Prostate gland (tissue), 2 donors: ENCODE data around the gene GPR137.

Source experiments
- POLR2A ChIP-seq: fragments of 450-650 bp; IDR thresholded peaks from one replicate; pipeline ENCODE4 v1.6.1; 2016; ENCODE audit warnings: antibody characterized with exemption, mild to moderate bottlenecking
- POLR2AphosphoS5 ChIP-seq: sonication (generic); formaldehyde crosslinking; IDR thresholded peaks from one replicate; pipeline ENCODE4 v1.6.1; 2017; ENCODE audit warnings: antibody characterized with exemption
- TF ChIP-seq, protein P1 (sequence below), 4 experiments: fragments of 200-600 bp in 2 of 4; fragments of 450-650 bp in 2 of 4; sonication (generic) in 2 of 4; IDR thresholded peaks; 1 replicate in 3 of 4; 2 replicates in 1 of 4; pipeline ENCODE4 v1.5.1; 2016 to 2019; ENCODE audit warnings: antibody characterized with exemption in 4 of 4, mild to moderate bottlenecking in 2 of 4, moderate library complexity in 2 of 4

DNA sequence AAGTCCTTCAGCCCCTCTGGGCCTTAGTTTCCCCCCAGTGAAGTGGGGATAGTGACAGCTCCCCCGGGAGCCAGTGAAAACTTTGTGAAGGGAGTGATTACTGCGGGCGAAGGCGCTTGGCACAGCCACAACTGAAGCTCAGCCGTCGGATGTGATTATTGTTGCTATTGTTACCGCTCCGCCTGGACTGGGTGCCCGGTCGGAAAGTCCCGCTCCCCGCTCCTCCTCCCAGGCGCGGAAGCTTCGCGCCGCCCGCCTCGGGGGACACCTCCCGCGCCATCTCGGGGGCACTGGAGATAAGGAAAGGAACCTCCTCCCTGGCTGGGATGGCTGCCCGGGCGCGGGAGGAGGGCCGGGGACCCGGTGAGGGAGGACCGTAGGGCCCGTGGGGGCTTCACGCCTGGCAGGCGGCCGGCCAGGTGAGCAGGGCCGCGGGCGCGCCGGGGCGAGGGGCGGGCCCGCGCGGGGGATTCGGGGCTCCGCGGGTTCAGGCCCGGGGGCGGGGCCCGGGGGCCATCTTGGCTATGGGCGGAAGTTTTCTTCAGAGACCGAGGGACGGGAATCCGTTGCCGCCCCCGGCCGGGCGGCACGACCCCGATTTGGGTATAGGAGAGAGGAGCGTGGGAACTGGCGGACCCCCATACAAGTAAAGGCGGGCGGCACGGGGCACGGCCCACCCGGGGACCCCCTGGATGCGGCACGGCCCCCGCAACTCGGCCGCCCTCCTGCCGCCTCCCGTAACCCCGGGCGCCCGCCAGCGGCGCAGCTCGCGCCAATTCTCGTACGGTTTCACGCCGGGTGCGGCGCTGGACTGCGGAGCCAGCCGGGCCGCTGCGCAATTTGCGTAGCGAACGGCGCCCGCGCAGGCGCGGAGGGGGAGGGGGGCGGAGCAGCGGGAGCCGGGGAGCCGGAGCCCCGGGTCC lies at the start of gene GPR137:
- no peak for TF ChIP-seq POLR2A
- TF ChIP-seq POLR2AphosphoS5 = peak; percentile 45
- TF ChIP-seq, protein P1, sequence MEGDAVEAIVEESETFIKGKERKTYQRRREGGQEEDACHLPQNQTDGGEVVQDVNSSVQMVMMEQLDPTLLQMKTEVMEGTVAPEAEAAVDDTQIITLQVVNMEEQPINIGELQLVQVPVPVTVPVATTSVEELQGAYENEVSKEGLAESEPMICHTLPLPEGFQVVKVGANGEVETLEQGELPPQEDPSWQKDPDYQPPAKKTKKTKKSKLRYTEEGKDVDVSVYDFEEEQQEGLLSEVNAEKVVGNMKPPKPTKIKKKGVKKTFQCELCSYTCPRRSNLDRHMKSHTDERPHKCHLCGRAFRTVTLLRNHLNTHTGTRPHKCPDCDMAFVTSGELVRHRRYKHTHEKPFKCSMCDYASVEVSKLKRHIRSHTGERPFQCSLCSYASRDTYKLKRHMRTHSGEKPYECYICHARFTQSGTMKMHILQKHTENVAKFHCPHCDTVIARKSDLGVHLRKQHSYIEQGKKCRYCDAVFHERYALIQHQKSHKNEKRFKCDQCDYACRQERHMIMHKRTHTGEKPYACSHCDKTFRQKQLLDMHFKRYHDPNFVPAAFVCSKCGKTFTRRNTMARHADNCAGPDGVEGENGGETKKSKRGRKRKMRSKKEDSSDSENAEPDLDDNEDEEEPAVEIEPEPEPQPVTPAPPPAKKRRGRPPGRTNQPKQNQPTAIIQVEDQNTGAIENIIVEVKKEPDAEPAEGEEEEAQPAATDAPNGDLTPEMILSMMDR (IDR thresholded peaks at IDR 0.05) = peak in 2 of 4 experiments; percentile 27 to 29
